Daoy (cell line): ENCODE results near the gene HSPA4. TPM values are rescaled to one million over a fixed set of nuclear protein-coding genes. Genes with fewer than 3 reads are reported as not detected.

Experiments used
- DNase-seq: peaks from one replicate; pipeline ENCODE4 v3.0.0-alpha.2; 2015; ENCODE audit warnings: low read depth
- total RNA-seq: library from RNA; depleted of rRNA; stranded (reverse); fragments of >200 nt; shearing (Covaris generic); gene quantifications from 2 replicates; pipeline ENCODE4 v1.2.3, GENCODE V29; 2014; rRNA removed

HSPA4 gene
- total RNA-seq, 1 experiment from 2014 or later, result 259 TPM

DNA sequence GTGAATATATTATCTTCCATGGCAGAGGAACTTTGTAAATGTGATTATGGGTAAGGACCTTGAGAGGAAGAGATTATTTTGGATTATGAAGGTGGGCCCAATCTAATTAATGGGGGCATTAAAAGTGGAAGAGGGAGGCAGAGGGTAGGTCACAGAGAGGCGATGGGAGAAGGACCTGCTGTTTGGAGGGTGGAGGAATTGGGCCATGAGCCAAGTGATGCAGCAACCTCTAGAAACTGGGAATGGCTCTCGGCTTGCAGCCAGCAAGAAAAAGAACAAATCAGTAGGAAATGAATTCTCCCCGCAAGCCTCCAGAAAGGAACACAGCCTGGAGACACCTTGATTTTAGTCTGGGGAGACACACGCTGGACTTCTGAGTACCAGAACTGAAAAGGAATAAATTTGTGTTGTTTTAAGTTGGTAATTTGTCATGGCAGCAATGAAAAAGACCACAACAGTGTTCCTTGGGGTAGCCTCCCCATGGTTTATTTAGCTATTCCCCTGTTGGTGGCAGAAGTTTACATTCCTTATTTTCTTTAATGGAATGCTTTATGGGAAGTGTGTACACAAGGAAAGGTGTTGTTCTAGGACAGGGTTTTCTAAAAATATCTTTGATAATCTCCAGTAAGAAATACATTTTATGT, 103.6 kb downstream of the HSPA4 start:
- DNase-seq, result no peak

Other genes with a start within 250 kb of the HSPA4 start
- gene SOWAHA, start 238.7 kb upstream of the HSPA4 start, total RNA-seq, result 0.42 TPM in 1 of 2 replicates, not detected in the other
- gene SHROOM1, start 221.4 kb upstream of the HSPA4 start, total RNA-seq, result 8.2 and 8.3 TPM in 2 replicates
- 0.17 TPM in 1 of 2 replicates, not detected in the other for gene GDF9, start 185.5 kb upstream of the HSPA4 start, total RNA-seq
- gene UQCRQ, start 185.4 kb upstream of the HSPA4 start, total RNA-seq, result 287 and 294 TPM in 2 replicates
- gene LEAP2, start 178.3 kb upstream of the HSPA4 start, total RNA-seq, result 0.17 and 0.68 TPM in 2 replicates
- gene AFF4, start 88.4 kb upstream of the HSPA4 start, total RNA-seq, result 25.0 and 34.2 TPM in 2 replicates
- 29.1 and 31.3 TPM in 2 replicates for gene ZCCHC10, start 25.5 kb upstream of the HSPA4 start, total RNA-seq